H1 (cell line): Measurements from ENCODE around the gene ICE1. TPM values are rescaled to one million over a fixed set of nuclear protein-coding genes. Genes with fewer than 3 reads are reported as not detected.

Experiments
- CTCF ChIP-seq, 3 experiments: IDR thresholded peaks; 1 replicate in 2 of 3; 2 replicates in 1 of 3; pipeline versions ENCODE4 v1.5.1 to v1.6.1; 2011; ENCODE audit warnings: low read length in 3 of 3, mild to moderate bottlenecking in 3 of 3, inconsistent platforms in 2 of 3, low read depth in 1 of 3, moderate library complexity in 1 of 3; ENCODE audit not compliant: insufficient read depth in 1 of 3; ENCODE audit errors: control extremely low read depth in 1 of 3
- JUND ChIP-seq: IDR thresholded peaks from 2 replicates; pipeline ENCODE4 v1.6.1; 2011; ENCODE audit warnings: mild to moderate bottlenecking, improper control_type of control experiment, low read length
- POLR2A ChIP-seq, 2 experiments: IDR thresholded peaks; 1 replicate in 1 of 2; 2 replicates in 1 of 2; pipeline ENCODE4 v1.6.1; 2011; ENCODE audit warnings: low read depth in 2 of 2, low read length in 2 of 2, mild to moderate bottlenecking in 2 of 2; ENCODE audit errors: control extremely low read depth in 1 of 2
- RBBP5 ChIP-seq: IDR thresholded peaks from 2 replicates; pipeline ENCODE4 v1.7.1; 2012; ENCODE audit warnings: low read depth, mild to moderate bottlenecking, inconsistent platforms, low read length, moderate library complexity, borderline replicate concordance
- SP2 ChIP-seq: IDR thresholded peaks from 2 replicates; pipeline ENCODE4 v1.6.1; 2012; ENCODE audit warnings: mild to moderate bottlenecking, low read length, inconsistent platforms
- polyA plus RNA-seq, 7 experiments: library from polyadenylated mRNA; depleted of rRNA in 3 of 7; stranded (reverse) in 5 of 7; unstranded in 2 of 7; fragments of >200 nt in 5 of 7; fragments of 200-250 nt in 2 of 7; gene quantifications; 1 replicate in 5 of 7; 2 replicates in 1 of 7; 4 replicates in 1 of 7; pipeline versions ENCODE4 v1.2.1 to v1.2.3, GENCODE V29; 2011 to 2013; ENCODE audit warnings: missing spikeins in 2 of 7, mixed read lengths in 2 of 7
- total RNA-seq: library from RNA; stranded (reverse); fragmentation: NEBNext Ultra II Directional; extraction: Animal tissue kit (Norgen Biotek cat#: 25700); gene quantifications from 2 replicates; pipeline ENCODE4 v1.2.1, GENCODE V29; 2021

The ICE1 gene
- total and polyA plus RNA-seq, 2 of the 8 experiments (the other 6 are each of a cell fraction or from before 2014, with no cell fraction given): 11.8 to 53.9 TPM

GRCh38 chr5:5384660-5385330, 37.7 kb upstream of the ICE1 start (continued):
- TF ChIP-seq CTCF (IDR thresholded peaks at IDR 0.05; ENCODE audit: control extremely low read depth in 1 of 3, insufficient read depth in 1 of 3, low read depth in 1 of 3, low read length in 3 of 3) (no peak), SP2 (no peak), RBBP5 (no peak), JUND (no peak), POLR2A (IDR thresholded peaks at IDR 0.05; ENCODE audit: control extremely low read depth in 1 of 2, low read depth in 2 of 2, low read length in 2 of 2) (no peak)
